Measurements from ENCODE around the gene USP22. TPM values are rescaled to one million over a fixed set of nuclear protein-coding genes. Genes with fewer than 3 reads are reported as not detected.
A peak's percentile ranks its signal among the peaks of the same experiment; 100 is the strongest.

The USP22 gene
- total RNA-seq, 1 experiment from 2014 or later: 210 TPM

- BruUV-seq (replicated peaks): no TSS peak
- CTCF ChIA-PET: interaction anchor here (1.5 kb wide), 1 partner anchor 18 kb away, joined by 6 read pairs; the partner anchor contains the start of gene USP22
- Histone ChIP-seq H3K9me3 (ENCODE audit: control insufficient read depth in 1 of 2, insufficient read depth in 1 of 2, low read depth in 1 of 2, low read length in 2 of 2) (no peaks in the 10 kb centered on the region), H2AFZ (ENCODE audit: low read depth, low read length, poor library complexity, severe bottlenecking) (no peak overlapping the region), H3K27me3 (ENCODE audit: insufficient read depth, low read length) (no peaks in the 10 kb centered on the region), H3K36me3 (ENCODE audit: control insufficient read depth in 1 of 2, insufficient read depth in 2 of 2, low read length in 2 of 2) (no peaks in the 10 kb centered on the region), H3K9me2 (ENCODE audit: insufficient read depth) (no peaks in the 10 kb centered on the region), H3K4me2 (ENCODE audit: low read length) (no peak overlapping the region), H3K4me1 (ENCODE audit: control insufficient read depth in 1 of 2, insufficient read depth in 2 of 2, low read length in 2 of 2) (no peaks in the 10 kb centered on the region), H3K9ac (ENCODE audit: low read length) (no peak overlapping the region), H3K27ac (ENCODE audit: low read depth, low read length) (no peak overlapping the region), H3K79me2 (ENCODE audit: insufficient read depth, low read length) (no peaks in the 10 kb centered on the region), H4K20me1 (ENCODE audit: insufficient read depth) (no peaks in the 10 kb centered on the region), H3K4me3 (replicated peaks in 1 of 2; ENCODE audit: low read depth in 1 of 2, low read length in 2 of 2) (no peak overlapping the region)
- POLR2A ChIA-PET: no interaction called here
- no peak for DNase-seq (ENCODE audit: low read depth, low spot score)
- RAD21 ChIA-PET (ENCODE audit: low non-redundant PET in 1 of 2, low total read pairs in 2 of 2, uncharacterized antibody in 2 of 2, unreplicated experiment in 2 of 2): no interaction called here
- TF ChIP-seq POLR2A (IDR thresholded peaks at IDR 0.05; ENCODE audit: borderline replicate concordance, extremely low read depth, insufficient read depth, insufficient read length): no peak
- TF ChIP-seq SRF (IDR thresholded peaks at IDR 0.05; ENCODE audit: low read depth): no peak
- no peak for TF ChIP-seq ATF3 (IDR thresholded peaks at IDR 0.05)
- no peak for TF ChIP-seq CBX3 (IDR thresholded peaks at IDR 0.05; ENCODE audit: low read depth)
- peak; percentile 47 for ATAC-seq
- intact Hi-C loops (cut with micrococcal nuclease): no loop called here
Observed at GRCh38 chr17:21061158-21061835, 18.5 kb upstream of the USP22 start.

- no peak for ATAC-seq
Observed at GRCh38 chr17:21059761-21060160, 16.9 kb upstream of the USP22 start.

More at GRCh38 chr17:21059761-21060160, 16.9 kb upstream of the USP22 start:
- ChIA-PET POLR2A (no interaction called here), RAD21 (ENCODE audit: low non-redundant PET in 1 of 2, low total read pairs in 2 of 2, uncharacterized antibody in 2 of 2, unreplicated experiment in 2 of 2) (no interaction called here), CTCF (interaction anchor here (1.5 kb wide), 1 partner anchor 17 kb away, joined by 6 read pairs; the partner anchor contains the start of gene USP22)
- no TSS peak for BruUV-seq (replicated peaks)
- no peaks in the 10 kb centered on the region for H3K9me3 ChIP-seq (ENCODE audit: control insufficient read depth in 1 of 2, insufficient read depth in 1 of 2, low read depth in 1 of 2, low read length in 2 of 2)
- DNase-seq (ENCODE audit: low read depth, low spot score): no peak
- H4K20me1 ChIP-seq (ENCODE audit: insufficient read depth): no peaks in the 10 kb centered on the region
- no peak overlapping the region for H3K4me3 ChIP-seq (replicated peaks in 1 of 2; ENCODE audit: low read depth in 1 of 2, low read length in 2 of 2)
- no peaks in the 10 kb centered on the region for H3K79me2 ChIP-seq (ENCODE audit: insufficient read depth, low read length)
- TF ChIP-seq CTCF (IDR thresholded peaks at IDR 0.05 in 2 of 3, conservative IDR thresholded peaks at IDR 0.05 in 1 of 3; ENCODE audit: borderline replicate concordance in 1 of 3, insufficient read depth in 1 of 3, low read depth in 2 of 3, low read length in 2 of 3) (no peak), ZNF274 (IDR thresholded peaks at IDR 0.05; ENCODE audit: low read depth, low read length) (no peak), JUND (IDR thresholded peaks at IDR 0.05) (no peak), SP1 (IDR thresholded peaks at IDR 0.05; ENCODE audit: low read depth) (no peak), REST (IDR thresholded peaks at IDR 0.05; ENCODE audit: low read depth) (no peak), EGR1 (IDR thresholded peaks at IDR 0.05; ENCODE audit: low read depth) (no peak)
- H3K27me3 ChIP-seq (ENCODE audit: insufficient read depth, low read length): no peaks in the 10 kb centered on the region
- no peaks in the 10 kb centered on the region for H3K4me1 ChIP-seq (ENCODE audit: control insufficient read depth in 1 of 2, insufficient read depth in 2 of 2, low read length in 2 of 2)
- H3K9me2 ChIP-seq (ENCODE audit: insufficient read depth): no peaks in the 10 kb centered on the region
- intact Hi-C loops (cut with micrococcal nuclease): no loop called here
- no peak overlapping the region for H3K27ac ChIP-seq (ENCODE audit: low read depth, low read length)
- H3K4me2 ChIP-seq (ENCODE audit: low read length): no peak overlapping the region
- no peaks in the 10 kb centered on the region for H3K36me3 ChIP-seq (ENCODE audit: control insufficient read depth in 1 of 2, insufficient read depth in 2 of 2, low read length in 2 of 2)
- no peak overlapping the region for H2AFZ ChIP-seq (ENCODE audit: low read depth, low read length, poor library complexity, severe bottlenecking)
- H3K9ac ChIP-seq (ENCODE audit: low read length): no peak overlapping the region
